Endothelial cell (in vitro differentiated cells): ENCODE measurements around the gene ADH5. TPM values are rescaled to one million over a fixed set of nuclear protein-coding genes. Genes with fewer than 3 reads are reported as not detected.
A peak's percentile ranks its signal among the peaks of the same experiment; 100 is the strongest.

Experiments used
- DNase-seq: peaks from one replicate; pipeline ENCODE4 v3.0.0; 2021; ENCODE audit warnings: low spot score
- H3K27ac Mint-ChIP-seq: one replicate; pipeline ENCODE4 v1.8.0; 2021; ENCODE audit warnings: mixed read lengths, inconsistent platforms; ENCODE audit not compliant: unreplicated experiment
- H3K27me3 Mint-ChIP-seq: one replicate; pipeline ENCODE4 v1.8.0; 2021; ENCODE audit warnings: mild to moderate bottlenecking, moderate library complexity, mixed read lengths, inconsistent platforms; ENCODE audit not compliant: unreplicated experiment
- H3K36me3 Mint-ChIP-seq: one replicate; pipeline ENCODE4 v1.8.0; 2021; ENCODE audit warnings: mild to moderate bottlenecking, low read depth, mixed read lengths, inconsistent platforms; ENCODE audit not compliant: unreplicated experiment
- H3K4me1 Mint-ChIP-seq: one replicate; pipeline ENCODE4 v1.8.0; 2021; ENCODE audit warnings: mild to moderate bottlenecking, mixed read lengths, inconsistent platforms; ENCODE audit not compliant: unreplicated experiment
- H3K4me3 Mint-ChIP-seq: one replicate; pipeline ENCODE4 v1.8.0; 2021; ENCODE audit warnings: mild to moderate bottlenecking, mixed read lengths, inconsistent platforms; ENCODE audit not compliant: unreplicated experiment
- H3K9me3 Mint-ChIP-seq: one replicate; pipeline ENCODE4 v1.8.0; 2021; ENCODE audit warnings: mixed read lengths, inconsistent platforms; ENCODE audit not compliant: unreplicated experiment
- long read RNA-seq: library from polyadenylated mRNA; unstranded; transcript quantifications from one replicate; pipeline ENCODE4 v2.0.0, GENCODE V29; 2020; ENCODE audit not compliant: unreplicated experiment
- total RNA-seq: library from RNA; stranded (reverse); fragmentation: NEBNext Ultra II Directional; extraction: Animal tissue kit (Norgen Biotek cat#: 25700); gene quantifications from one replicate; pipeline ENCODE4 v1.2.1, GENCODE V29; 2021; ENCODE audit not compliant: unreplicated experiment
- TF ChIP-seq, protein P1 (sequence below): fragments of 200-600 bp; sonication (generic); IDR thresholded peaks from one replicate; pipeline ENCODE4 v1.5.0; 2021; ENCODE audit warnings: antibody characterized with exemption; ENCODE audit not compliant: unreplicated experiment

Gene ADH5
- total RNA-seq = 126 TPM
- long read RNA-seq, transcript ADH5-201 (9 exons, 2,615 nt) = major isoform, 60 of 67 reads
- long read RNA-seq, partial matches to known transcripts = 6 of 67 reads
- long read RNA-seq, other reads (novel, unspliced or antisense) = 1 of 67 reads

DNA sequence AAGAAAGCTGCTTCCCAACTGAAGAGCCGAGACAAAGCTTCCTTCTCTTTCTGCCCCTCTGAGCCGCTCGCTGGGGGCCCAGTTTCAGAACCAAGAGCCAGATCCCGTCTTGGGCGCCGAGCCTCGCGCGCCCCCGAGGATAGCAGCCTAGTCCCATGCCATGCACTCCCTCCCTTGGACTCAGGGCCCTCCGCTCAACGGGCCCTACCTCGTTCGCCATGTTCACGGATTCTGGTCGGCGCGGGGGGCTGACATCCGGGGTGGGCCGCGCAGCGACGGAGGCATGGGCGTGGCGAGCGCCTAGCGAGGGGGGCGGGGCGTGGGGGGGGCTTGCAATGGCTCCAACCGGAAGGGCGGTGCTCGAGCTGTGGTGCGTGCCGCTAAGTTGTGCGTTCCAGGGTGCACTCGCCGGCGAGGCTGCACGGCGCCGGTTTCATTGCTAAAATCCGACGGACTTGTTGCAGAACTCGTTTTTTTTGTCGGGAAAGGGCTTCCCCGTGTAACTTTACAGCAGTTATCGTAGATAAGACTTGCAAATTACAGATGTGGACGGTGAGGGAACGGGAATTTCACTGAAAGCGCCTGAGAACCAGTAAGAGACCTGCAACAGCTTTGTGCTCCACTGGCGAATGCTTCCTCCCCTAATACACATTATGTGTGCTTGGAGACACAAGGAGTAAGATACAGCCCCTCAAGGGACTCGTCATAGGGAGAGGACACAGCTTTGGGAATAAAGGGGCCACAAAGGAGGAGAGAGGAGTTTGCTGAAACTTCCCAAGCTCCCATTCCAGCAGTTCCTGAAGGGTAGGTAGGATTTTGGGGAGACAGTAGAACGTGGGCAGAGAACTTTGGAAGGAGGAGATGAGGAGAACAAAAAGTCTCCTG is at the start of gene ADH5:
ADH5 (minus strand) TSS at position 308 of the 885 bp plus-strand sequence; CDS start at position 220, 88 bp downstream.
- TF ChIP-seq, protein P1, sequence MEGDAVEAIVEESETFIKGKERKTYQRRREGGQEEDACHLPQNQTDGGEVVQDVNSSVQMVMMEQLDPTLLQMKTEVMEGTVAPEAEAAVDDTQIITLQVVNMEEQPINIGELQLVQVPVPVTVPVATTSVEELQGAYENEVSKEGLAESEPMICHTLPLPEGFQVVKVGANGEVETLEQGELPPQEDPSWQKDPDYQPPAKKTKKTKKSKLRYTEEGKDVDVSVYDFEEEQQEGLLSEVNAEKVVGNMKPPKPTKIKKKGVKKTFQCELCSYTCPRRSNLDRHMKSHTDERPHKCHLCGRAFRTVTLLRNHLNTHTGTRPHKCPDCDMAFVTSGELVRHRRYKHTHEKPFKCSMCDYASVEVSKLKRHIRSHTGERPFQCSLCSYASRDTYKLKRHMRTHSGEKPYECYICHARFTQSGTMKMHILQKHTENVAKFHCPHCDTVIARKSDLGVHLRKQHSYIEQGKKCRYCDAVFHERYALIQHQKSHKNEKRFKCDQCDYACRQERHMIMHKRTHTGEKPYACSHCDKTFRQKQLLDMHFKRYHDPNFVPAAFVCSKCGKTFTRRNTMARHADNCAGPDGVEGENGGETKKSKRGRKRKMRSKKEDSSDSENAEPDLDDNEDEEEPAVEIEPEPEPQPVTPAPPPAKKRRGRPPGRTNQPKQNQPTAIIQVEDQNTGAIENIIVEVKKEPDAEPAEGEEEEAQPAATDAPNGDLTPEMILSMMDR = no peak
- Mint-ChIP-seq H3K27me3 (peaks cover 7% of the 10 kb centered on the region), H3K9me3 (no peaks in the 10 kb centered on the region), H3K4me3 (peak within 1 kb of the TSS; percentile 100), H3K27ac (peak within 1 kb of the TSS; percentile 87), H3K36me3 (peaks cover 7% of the 10 kb centered on the region), H3K4me1 (peaks cover 43% of the 10 kb centered on the region)
- peak; percentile 69 for DNase-seq

DNA sequence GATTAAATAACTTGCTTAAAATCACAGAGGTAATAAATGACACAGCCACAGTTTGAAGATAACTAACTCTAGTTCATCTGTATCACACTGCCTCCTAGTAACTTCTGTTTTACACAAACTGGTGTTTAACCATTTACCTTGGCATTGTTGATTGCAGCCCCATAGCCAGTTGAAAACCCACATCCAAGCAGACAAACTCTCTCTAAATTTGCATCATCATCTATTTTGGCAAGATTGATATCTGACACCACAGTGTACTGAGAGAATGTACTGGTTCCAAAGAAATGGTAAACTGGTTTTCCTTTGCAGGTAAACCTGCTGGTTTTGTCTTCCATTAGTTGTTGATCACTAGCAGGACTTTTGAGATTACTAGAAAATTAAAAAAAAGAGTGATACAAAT is 47.7 kb upstream of the ADH5 start:
- no peak for DNase-seq
- H3K9me3 Mint-ChIP-seq = no peaks in the 10 kb centered on the region
- TF ChIP-seq, protein P1 = no peak
- H3K27ac Mint-ChIP-seq = no peak overlapping the region
- H3K4me3 Mint-ChIP-seq = no peak overlapping the region
- no peaks in the 10 kb centered on the region for H3K27me3 Mint-ChIP-seq
- H3K4me1 Mint-ChIP-seq = no peaks in the 10 kb centered on the region
- H3K36me3 Mint-ChIP-seq = no peaks in the 10 kb centered on the region

DNA sequence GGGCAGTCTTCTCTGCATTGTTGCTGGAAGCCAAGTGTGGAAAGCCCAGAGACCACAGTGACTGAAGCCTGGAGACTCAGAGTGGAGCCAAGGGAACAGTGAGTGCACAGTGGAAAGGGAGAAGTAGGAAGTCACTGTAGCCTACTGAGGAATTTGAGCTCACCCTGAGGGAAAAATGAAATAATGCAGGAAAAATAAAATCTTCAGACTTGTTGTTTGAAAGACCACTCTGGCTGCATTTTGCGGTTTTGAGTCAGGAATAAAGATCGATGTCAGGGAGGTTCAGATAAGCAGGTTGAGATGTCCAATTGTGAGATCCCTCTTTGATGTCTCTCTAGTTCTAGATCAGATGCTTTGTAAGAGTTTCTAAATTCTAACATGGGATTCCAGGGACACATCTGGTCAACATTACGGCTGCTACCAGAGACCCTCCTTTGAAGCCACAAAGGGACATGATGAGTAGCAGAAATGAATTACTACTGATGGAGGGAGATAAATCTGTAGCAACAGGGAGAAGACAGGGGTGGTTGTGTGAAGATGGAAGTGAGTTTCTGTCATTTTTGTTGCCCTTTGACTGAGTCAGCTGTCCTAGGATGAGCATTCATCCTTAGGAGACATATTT is 47.1 kb upstream of the ADH5 start:
- H3K9me3 Mint-ChIP-seq = no peaks in the 10 kb centered on the region
- DNase-seq = no peak
- H3K4me3 Mint-ChIP-seq = no peak overlapping the region
- H3K27ac Mint-ChIP-seq = no peak overlapping the region
- H3K36me3 Mint-ChIP-seq = no peaks in the 10 kb centered on the region
- H3K4me1 Mint-ChIP-seq = no peaks in the 10 kb centered on the region
- no peaks in the 10 kb centered on the region for H3K27me3 Mint-ChIP-seq
- TF ChIP-seq, protein P1 = no peak

DNA sequence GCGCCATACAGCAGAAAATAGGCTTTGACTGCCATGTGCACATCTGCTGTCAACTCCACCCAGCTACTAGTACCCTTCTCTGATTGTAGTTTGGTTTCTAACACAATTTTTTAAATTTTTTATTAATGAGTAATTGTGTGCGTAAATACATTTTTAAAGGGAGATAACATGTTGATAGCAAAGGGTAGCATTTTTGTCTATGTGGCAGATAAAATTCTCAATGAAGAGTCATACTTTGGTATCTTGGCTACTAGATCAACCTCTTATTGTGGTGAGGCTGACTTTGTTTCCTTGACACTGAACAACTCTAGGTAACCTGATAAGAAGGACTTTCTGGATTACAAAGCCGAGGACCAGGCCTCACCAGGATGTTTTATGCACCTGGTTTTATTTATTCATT is 46.0 kb upstream of the ADH5 start:
- Mint-ChIP-seq H3K27me3 (no peaks in the 10 kb centered on the region), H3K4me1 (no peaks in the 10 kb centered on the region), H3K9me3 (no peaks in the 10 kb centered on the region), H3K4me3 (no peak overlapping the region), H3K27ac (no peak overlapping the region), H3K36me3 (no peaks in the 10 kb centered on the region)
- no peak for DNase-seq
- TF ChIP-seq, protein P1 = no peak

DNA sequence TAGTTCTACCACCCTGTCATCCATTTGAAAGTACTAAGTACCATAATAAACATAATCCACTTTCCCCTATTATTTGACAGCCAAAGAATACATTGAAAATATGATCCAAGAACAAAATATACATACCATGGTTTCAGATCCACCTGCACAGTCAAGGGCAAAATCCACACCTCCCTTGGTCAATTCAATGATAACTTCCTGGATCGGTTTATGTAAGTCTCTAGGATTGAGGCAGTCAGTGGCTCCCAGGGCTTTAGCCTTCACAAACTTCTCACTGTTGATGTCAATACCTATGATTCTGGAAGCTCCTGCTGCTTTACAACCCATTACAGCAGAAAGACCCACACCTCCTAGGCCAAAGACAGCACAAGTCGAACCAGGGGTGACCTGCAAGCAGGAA is 42.8 kb upstream of the ADH5 start:
- Mint-ChIP-seq H3K36me3 (no peaks in the 10 kb centered on the region), H3K27ac (no peak overlapping the region), H3K4me3 (no peak overlapping the region), H3K4me1 (no peaks in the 10 kb centered on the region), H3K9me3 (no peaks in the 10 kb centered on the region), H3K27me3 (no peaks in the 10 kb centered on the region)
- no peak for DNase-seq
- TF ChIP-seq, protein P1 = no peak
